OCI-LY3 (cell line): ENCODE results near the gene PPIP5K2.
"Not testable (repeated sequence)": the region's sequence is repeated elsewhere in the genome, so short reads cannot be mapped to it uniquely, and the experiment has no call there.

Source experiments
- H2AFZ ChIP-seq: fragments of 200-600, 300-600 bp; shearing (Covaris generic); 2 replicates; pipeline ENCODE4 v1.6.0; 2014; ENCODE audit warnings: antibody characterized with exemption, low read depth, low read length
- H3K27ac ChIP-seq: fragments of 200-600, 300-600 bp; sonication (generic); 2 replicates; pipeline ENCODE4 v1.5.1; 2014; ENCODE audit warnings: mild to moderate bottlenecking, low read length, moderate library complexity, mixed read lengths
- H3K27me3 ChIP-seq: fragments of 200-600, 300-600 bp; sonication (generic); 2 replicates; pipeline ENCODE4 v1.6.1; 2014; ENCODE audit warnings: low read depth, low read length, mixed read lengths
- H3K36me3 ChIP-seq: fragments of 200-600, 300-600 bp; sonication (generic); replicated peaks from 2 replicates; pipeline ENCODE3; 2014; ENCODE audit warnings: low read depth, low read length, mixed read lengths
- H3K4me1 ChIP-seq: fragments of 300-600, 200-600 bp; sonication (generic); 2 replicates; pipeline ENCODE4 v1.6.1; 2014; ENCODE audit warnings: low read length, mixed read lengths
- H3K4me2 ChIP-seq: fragments of 200-600, 300-600 bp; sonication (generic); 2 replicates; pipeline ENCODE4 v1.6.1; 2014; ENCODE audit warnings: low read length, mixed read lengths
- H3K4me3 ChIP-seq: fragments of 300-600, 200-600 bp; sonication (generic); 2 replicates; pipeline ENCODE4 v1.5.1; 2014; ENCODE audit warnings: antibody characterized with exemption, mild to moderate bottlenecking, low read length, moderate library complexity
- H3K79me2 ChIP-seq: fragments of 300-600, 200-600 bp; shearing (Covaris generic); 2 replicates; pipeline ENCODE4 v1.6.1; 2014; ENCODE audit warnings: mild to moderate bottlenecking, low read length, mixed read lengths
- H3K9ac ChIP-seq: fragments of 300-600, 200-600 bp; shearing (Covaris generic); 2 replicates; pipeline ENCODE4 v1.6.0; 2014; ENCODE audit warnings: mild to moderate bottlenecking, low read length, moderate library complexity
- H3K9me3 ChIP-seq: fragments of 200-600, 300-600 bp; shearing (Covaris generic); 2 replicates; pipeline ENCODE4 v1.6.1; 2014; ENCODE audit warnings: low read length, mixed read lengths; ENCODE audit not compliant: insufficient read depth
- H4K20me1 ChIP-seq: fragments of 200-600, 300-600 bp; sonication (generic); 2 replicates; pipeline ENCODE4 v1.6.1; 2016; ENCODE audit warnings: low read length, mixed read lengths; ENCODE audit not compliant: insufficient read depth
- CTCF ChIP-seq: fragments of 200-600, 300-600 bp; sonication (generic); IDR thresholded peaks from 2 replicates; pipeline ENCODE4 v1.5.1; 2014; ENCODE audit warnings: antibody characterized with exemption, low read length, low read depth
- EZH2phosphoT487 ChIP-seq: fragments of 200-600 bp; shearing (Covaris generic); IDR thresholded peaks from 2 replicates; pipeline ENCODE4 v1.6.1; 2018; ENCODE audit warnings: antibody characterized with exemption, mixed run types, low read depth

The PPIP5K2 gene

GRCh38 chr5:103177543-103177942, 57.4 kb downstream of the PPIP5K2 start:
- H3K36me3 ChIP-seq, result peaks cover 3% of the 10 kb centered on the region
- no peak overlapping the region for H3K4me2 ChIP-seq
- no peak for TF ChIP-seq EZH2phosphoT487
- TF ChIP-seq CTCF, result no peak
- no peaks in the 10 kb centered on the region for H4K20me1 ChIP-seq
- H3K9me3 ChIP-seq, result no peaks in the 10 kb centered on the region
- H3K27me3 ChIP-seq, result no peaks in the 10 kb centered on the region
- H3K9ac ChIP-seq, result no peak overlapping the region
- no peak overlapping the region for H3K27ac ChIP-seq
- H2AFZ ChIP-seq, result no peak overlapping the region
- H3K79me2 ChIP-seq, result no peaks in the 10 kb centered on the region
- H3K4me3 ChIP-seq, result no peak overlapping the region
- no peaks in the 10 kb centered on the region for H3K4me1 ChIP-seq

GRCh38 chr5:103178167-103178566, 58.1 kb downstream of the PPIP5K2 start:
- H3K4me1 ChIP-seq, result no peaks in the 10 kb centered on the region
- no peak overlapping the region for H3K9ac ChIP-seq
- no peak overlapping the region for H2AFZ ChIP-seq
- H3K9me3 ChIP-seq, result no peaks in the 10 kb centered on the region
- H3K36me3 ChIP-seq, result peaks cover 3% of the 10 kb centered on the region
- H3K27me3 ChIP-seq, result no peaks in the 10 kb centered on the region
- H3K79me2 ChIP-seq, result no peaks in the 10 kb centered on the region
- H3K27ac ChIP-seq, result no peak overlapping the region
- H3K4me3 ChIP-seq, result no peak overlapping the region
- no peak overlapping the region for H3K4me2 ChIP-seq
- H4K20me1 ChIP-seq, result no peaks in the 10 kb centered on the region
- TF ChIP-seq EZH2phosphoT487, result no peak

GRCh38 chr5:103186152-103186551, 66.1 kb downstream of the PPIP5K2 start:
- Histone ChIP-seq H2AFZ (no peak overlapping the region), H4K20me1 (no peaks in the 10 kb centered on the region), H3K27ac (no peak overlapping the region), H3K9ac (no peak overlapping the region), H3K4me1 (no peaks in the 10 kb centered on the region), H3K4me3 (no peak overlapping the region), H3K36me3 (peaks cover 8% of the 10 kb centered on the region), H3K9me3 (no peaks in the 10 kb centered on the region), H3K79me2 (no peaks in the 10 kb centered on the region), H3K4me2 (no peak overlapping the region), H3K27me3 (no peaks in the 10 kb centered on the region)
- no peak for TF ChIP-seq CTCF

- Histone ChIP-seq H3K9me3 (no peaks in the 10 kb centered on the region), H2AFZ (no peak overlapping the region), H3K27me3 (no peaks in the 10 kb centered on the region), H3K4me1 (no peaks in the 10 kb centered on the region), H3K9ac (no peak overlapping the region), H4K20me1 (no peaks in the 10 kb centered on the region), H3K4me3 (no peak overlapping the region), H3K36me3 (peaks cover 5% of the 10 kb centered on the region), H3K27ac (no peak overlapping the region), H3K79me2 (no peaks in the 10 kb centered on the region), H3K4me2 (no peak overlapping the region)
- TF ChIP-seq EZH2phosphoT487, result no peak
- TF ChIP-seq CTCF, result no peak
Measured at GRCh38 chr5:103188436-103188835, 68.3 kb downstream of the PPIP5K2 start.

- Histone ChIP-seq H2AFZ (no peak overlapping the region), H3K79me2 (no peaks in the 10 kb centered on the region), H3K4me2 (no peak overlapping the region), H3K27me3 (no peaks in the 10 kb centered on the region), H3K9me3 (no peaks in the 10 kb centered on the region), H3K4me1 (no peaks in the 10 kb centered on the region), H3K9ac (no peak overlapping the region), H4K20me1 (no peaks in the 10 kb centered on the region), H3K4me3 (no peak overlapping the region), H3K27ac (no peak overlapping the region), H3K36me3 (peaks cover 5% of the 10 kb centered on the region)
- no peak for TF ChIP-seq CTCF
- TF ChIP-seq EZH2phosphoT487, result no peak
Measured at GRCh38 chr5:103203226-103203625, 83.1 kb downstream of the PPIP5K2 start.

- H3K9ac ChIP-seq, H3K79me2 ChIP-seq, H3K36me3 ChIP-seq, H3K4me1 ChIP-seq, H3K27ac ChIP-seq, H3K27me3 ChIP-seq, H4K20me1 ChIP-seq, H3K9me3 ChIP-seq, H3K4me2 ChIP-seq, H2AFZ ChIP-seq, H3K4me3 ChIP-seq: not testable (repeated sequence)
Measured at GRCh38 chr5:103204990-103205389, 84.9 kb downstream of the PPIP5K2 start.
